Heart left ventricle (tissue), 13 donors: ENCODE measurements around the gene TRMT1.
A peak's percentile ranks its signal among the peaks of the same experiment; 100 is the strongest.

Experiments
- POLR2A ChIP-seq, 2 donors: fragments of 450-650 bp; IDR thresholded peaks; one replicate each; pipeline ENCODE4 v1.6.1; 2017; ENCODE audit warnings: antibody characterized with exemption in 2 of 2, mild to moderate bottlenecking in 2 of 2, moderate library complexity in 2 of 2
- TF ChIP-seq, protein P1 (sequence below), 12 donors: fragments of 200-600 bp; sonication (generic) in 4 of 12; IDR thresholded peaks; one replicate each; pipeline versions ENCODE4 v1.5.0 to v1.8.0; 2018 to 2022; ENCODE audit warnings: antibody characterized with exemption in 12 of 12, mild to moderate bottlenecking in 5 of 12
- donor health status: ischemic (EF 13 %, LVEDD 7.1; RV severe dilation, severe dysfunction).
- donor health status: DM: no; HTN: yes; CAD: no.
- donor health status: DM: no; HTN: no; CAD: no.
- donor health status: ischemic (EF 25% LVEDD 6.9; RV normal size, moderate dysfunction).
- donor health status: ischemic (EF 25% LVEDD 5.7; RV mildly dilated, moderate dysfunction).
- donor health status: ischemic (EF 35%, LVEDD 5.7; RV mildly dilated, moderate dysfunction).
- donor health status: nonischemic (EF 11% LVEDD 7.7; RV severe dilation, severe dysfunction).
- donor health status: DM: yes; HTN: yes; CAD: no.
- donor health status: PGD.
- donor health status: ischemic (EF 29% LVEDD 5.4; RV normal size, mild dysfunction).
- donor health status: nonischemic (EF 23%, LVEDD 6.1; RV moderate dilation, normal function).

DNA sequence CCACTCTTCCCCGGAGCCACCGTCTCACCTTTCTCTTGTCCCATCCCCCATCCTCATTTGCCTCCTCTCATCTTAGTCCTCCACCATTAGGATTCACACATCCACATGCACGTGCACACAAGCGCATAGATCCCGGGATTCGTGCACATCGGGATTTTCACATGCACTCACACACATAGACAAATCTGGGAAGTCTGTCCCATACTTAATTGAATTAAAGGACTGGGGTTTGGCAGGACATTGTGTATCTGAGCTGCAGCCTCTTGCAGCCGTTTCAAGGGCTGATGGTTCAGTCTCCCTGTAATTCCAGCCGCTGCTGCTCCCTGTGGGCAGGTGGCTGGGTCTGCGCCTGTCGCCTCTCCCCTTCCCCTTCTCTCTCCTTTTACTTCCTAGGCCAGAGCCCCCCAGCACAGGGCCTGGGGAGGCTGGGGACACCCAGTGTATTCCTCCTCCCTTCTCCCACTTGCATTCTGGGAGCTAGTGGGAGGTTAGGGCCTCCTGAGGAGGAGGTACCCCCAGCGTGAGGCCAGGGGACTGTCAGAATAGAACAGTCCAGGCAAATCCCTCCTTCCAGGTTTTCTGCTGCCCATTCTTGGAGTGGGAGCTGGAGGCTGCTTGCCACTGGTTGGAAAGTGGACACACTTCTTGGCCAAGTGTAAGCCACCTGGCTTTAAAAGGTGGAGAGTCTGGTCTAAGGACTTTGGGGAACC lies 57.4 kb downstream of the TRMT1 start:
- TF ChIP-seq, protein P1, sequence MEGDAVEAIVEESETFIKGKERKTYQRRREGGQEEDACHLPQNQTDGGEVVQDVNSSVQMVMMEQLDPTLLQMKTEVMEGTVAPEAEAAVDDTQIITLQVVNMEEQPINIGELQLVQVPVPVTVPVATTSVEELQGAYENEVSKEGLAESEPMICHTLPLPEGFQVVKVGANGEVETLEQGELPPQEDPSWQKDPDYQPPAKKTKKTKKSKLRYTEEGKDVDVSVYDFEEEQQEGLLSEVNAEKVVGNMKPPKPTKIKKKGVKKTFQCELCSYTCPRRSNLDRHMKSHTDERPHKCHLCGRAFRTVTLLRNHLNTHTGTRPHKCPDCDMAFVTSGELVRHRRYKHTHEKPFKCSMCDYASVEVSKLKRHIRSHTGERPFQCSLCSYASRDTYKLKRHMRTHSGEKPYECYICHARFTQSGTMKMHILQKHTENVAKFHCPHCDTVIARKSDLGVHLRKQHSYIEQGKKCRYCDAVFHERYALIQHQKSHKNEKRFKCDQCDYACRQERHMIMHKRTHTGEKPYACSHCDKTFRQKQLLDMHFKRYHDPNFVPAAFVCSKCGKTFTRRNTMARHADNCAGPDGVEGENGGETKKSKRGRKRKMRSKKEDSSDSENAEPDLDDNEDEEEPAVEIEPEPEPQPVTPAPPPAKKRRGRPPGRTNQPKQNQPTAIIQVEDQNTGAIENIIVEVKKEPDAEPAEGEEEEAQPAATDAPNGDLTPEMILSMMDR (IDR thresholded peaks at IDR 0.05), result peak in 5 of 12 donors; percentile 12 to 32 (median 20)
- no peak for TF ChIP-seq POLR2A (IDR thresholded peaks at IDR 0.05)
